Measurements from ENCODE around the gene FAS. TPM values are rescaled to one million over a fixed set of nuclear protein-coding genes. Genes with fewer than 3 reads are reported as not detected.

The FAS gene
- total RNA-seq, 1 experiment from 2014 or later, result 9.3 TPM

DNA sequence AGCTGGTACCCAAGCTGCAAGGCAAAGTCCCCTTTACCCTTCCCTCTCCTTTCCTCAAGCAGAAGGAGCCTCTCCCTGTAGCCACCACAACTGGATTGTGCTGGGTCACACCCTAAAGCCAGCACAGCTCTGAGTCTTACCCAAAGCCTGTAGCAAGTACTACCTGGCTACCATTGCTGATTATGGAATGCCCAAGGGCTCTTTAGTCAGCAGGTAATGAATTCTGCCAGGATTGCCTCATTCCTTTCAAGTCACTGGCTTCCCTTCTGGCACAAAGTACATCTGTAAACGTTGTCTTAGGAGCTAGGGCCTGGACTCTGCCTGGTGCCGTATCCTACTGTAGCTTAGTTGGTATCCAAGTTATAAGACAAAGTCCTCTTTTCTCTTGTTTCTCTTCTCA is 52.0 kb downstream of the FAS start (continued):
- no peak for TF ChIP-seq YY1 (IDR thresholded peaks at IDR 0.05; ENCODE audit: extremely low read depth, insufficient replicate concordance, low read depth, low read length)
- TF ChIP-seq, protein P1, sequence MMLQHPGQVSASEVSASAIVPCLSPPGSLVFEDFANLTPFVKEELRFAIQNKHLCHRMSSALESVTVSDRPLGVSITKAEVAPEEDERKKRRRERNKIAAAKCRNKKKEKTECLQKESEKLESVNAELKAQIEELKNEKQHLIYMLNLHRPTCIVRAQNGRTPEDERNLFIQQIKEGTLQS (IDR thresholded peaks at IDR 0.05), result no peak
- TF ChIP-seq ZFX (IDR thresholded peaks at IDR 0.05), result no peak
- no peak for TF ChIP-seq JUND (IDR thresholded peaks at IDR 0.05)
- TF ChIP-seq SRF (IDR thresholded peaks at IDR 0.05; ENCODE audit: low read depth), result no peak
- no peak for TF ChIP-seq ELF1 (IDR thresholded peaks at IDR 0.05; ENCODE audit: borderline replicate concordance, low read depth)
- TF ChIP-seq SIN3A (IDR thresholded peaks at IDR 0.05; ENCODE audit: low read depth), result no peak
- TF ChIP-seq POLR2A (IDR thresholded peaks at IDR 0.05; ENCODE audit: borderline replicate concordance, extremely low read depth, insufficient read depth, insufficient read length), result no peak
- TF ChIP-seq EZH2phosphoT487 (IDR thresholded peaks at IDR 0.05; ENCODE audit: borderline replicate concordance), result no peak
- TF ChIP-seq, protein P2, sequence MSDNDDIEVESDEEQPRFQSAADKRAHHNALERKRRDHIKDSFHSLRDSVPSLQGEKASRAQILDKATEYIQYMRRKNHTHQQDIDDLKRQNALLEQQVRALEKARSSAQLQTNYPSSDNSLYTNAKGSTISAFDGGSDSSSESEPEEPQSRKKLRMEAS (IDR thresholded peaks at IDR 0.05), result no peak

DNA sequence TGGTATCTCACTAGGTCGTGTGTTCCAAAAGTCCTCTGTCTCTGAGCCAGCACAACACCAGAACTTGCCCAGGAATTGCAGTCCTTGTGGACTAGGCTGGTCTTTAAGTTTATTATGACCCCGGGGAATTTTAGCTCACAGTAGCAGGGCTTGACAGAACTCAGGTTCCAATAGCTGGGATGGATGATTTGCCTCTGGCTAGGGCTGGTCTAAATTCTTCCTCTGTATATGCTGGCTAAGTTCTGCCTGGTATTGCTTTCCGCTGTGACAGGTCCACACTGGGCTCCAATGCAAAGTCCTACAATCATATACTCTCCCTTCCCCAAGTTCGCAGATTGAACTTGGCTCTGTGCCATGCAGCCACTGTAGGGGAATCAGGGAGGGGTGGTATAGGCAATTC is 52.5 kb downstream of the FAS start:
- no peak overlapping the region for H3K9ac ChIP-seq (ENCODE audit: low read length)
- no peaks in the 10 kb centered on the region for H3K4me1 ChIP-seq (ENCODE audit: control insufficient read depth in 1 of 2, insufficient read depth in 2 of 2, low read length in 2 of 2)
- ATAC-seq (no peak), DNase-seq (ENCODE audit: low read depth, low spot score) (no peak)
- intact Hi-C loops (cut with micrococcal nuclease), result no loop called here
- ChIA-PET RAD21 (ENCODE audit: low non-redundant PET in 1 of 2, low total read pairs in 2 of 2, uncharacterized antibody in 2 of 2, unreplicated experiment in 2 of 2) (no interaction called here), POLR2A (no interaction called here), CTCF (no interaction called here)
- H3K27me3 ChIP-seq (ENCODE audit: insufficient read depth, low read length), result no peaks in the 10 kb centered on the region
- TF ChIP-seq EZH2phosphoT487 (IDR thresholded peaks at IDR 0.05; ENCODE audit: borderline replicate concordance), result no peak
- TF ChIP-seq, protein P2 (IDR thresholded peaks at IDR 0.05), result no peak
- no peak for TF ChIP-seq ZNF274 (IDR thresholded peaks at IDR 0.05; ENCODE audit: low read depth, low read length)
- no peak for TF ChIP-seq ELF1 (IDR thresholded peaks at IDR 0.05; ENCODE audit: borderline replicate concordance, low read depth)
- no peak for TF ChIP-seq POLR2A (IDR thresholded peaks at IDR 0.05; ENCODE audit: borderline replicate concordance, extremely low read depth, insufficient read depth, insufficient read length)
- TF ChIP-seq, protein P1 (IDR thresholded peaks at IDR 0.05), result no peak
- TF ChIP-seq EZH2 (IDR thresholded peaks at IDR 0.05), result no peak
- TF ChIP-seq EGR1 (IDR thresholded peaks at IDR 0.05; ENCODE audit: low read depth), result no peak
- TF ChIP-seq, protein P3, sequence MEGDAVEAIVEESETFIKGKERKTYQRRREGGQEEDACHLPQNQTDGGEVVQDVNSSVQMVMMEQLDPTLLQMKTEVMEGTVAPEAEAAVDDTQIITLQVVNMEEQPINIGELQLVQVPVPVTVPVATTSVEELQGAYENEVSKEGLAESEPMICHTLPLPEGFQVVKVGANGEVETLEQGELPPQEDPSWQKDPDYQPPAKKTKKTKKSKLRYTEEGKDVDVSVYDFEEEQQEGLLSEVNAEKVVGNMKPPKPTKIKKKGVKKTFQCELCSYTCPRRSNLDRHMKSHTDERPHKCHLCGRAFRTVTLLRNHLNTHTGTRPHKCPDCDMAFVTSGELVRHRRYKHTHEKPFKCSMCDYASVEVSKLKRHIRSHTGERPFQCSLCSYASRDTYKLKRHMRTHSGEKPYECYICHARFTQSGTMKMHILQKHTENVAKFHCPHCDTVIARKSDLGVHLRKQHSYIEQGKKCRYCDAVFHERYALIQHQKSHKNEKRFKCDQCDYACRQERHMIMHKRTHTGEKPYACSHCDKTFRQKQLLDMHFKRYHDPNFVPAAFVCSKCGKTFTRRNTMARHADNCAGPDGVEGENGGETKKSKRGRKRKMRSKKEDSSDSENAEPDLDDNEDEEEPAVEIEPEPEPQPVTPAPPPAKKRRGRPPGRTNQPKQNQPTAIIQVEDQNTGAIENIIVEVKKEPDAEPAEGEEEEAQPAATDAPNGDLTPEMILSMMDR (IDR thresholded peaks at IDR 0.05 in 2 of 3, conservative IDR thresholded peaks at IDR 0.05 in 1 of 3; ENCODE audit: borderline replicate concordance in 1 of 3, insufficient read depth in 1 of 3, low read depth in 2 of 3, low read length in 2 of 3), result no peak
- no peak for TF ChIP-seq RAD21 (IDR thresholded peaks at IDR 0.05; ENCODE audit: low read depth)
- no peak for TF ChIP-seq TCF7L2 (IDR thresholded peaks at IDR 0.05; ENCODE audit: borderline replicate concordance, extremely low read depth, insufficient read depth, insufficient read length)
- no peak for TF ChIP-seq CBX3 (IDR thresholded peaks at IDR 0.05; ENCODE audit: low read depth)
- TF ChIP-seq SP1 (IDR thresholded peaks at IDR 0.05; ENCODE audit: low read depth), result no peak
- no peak for TF ChIP-seq SRF (IDR thresholded peaks at IDR 0.05; ENCODE audit: low read depth)
- no peak for TF ChIP-seq SIN3A (IDR thresholded peaks at IDR 0.05; ENCODE audit: low read depth)
- no peak for TF ChIP-seq JUND (IDR thresholded peaks at IDR 0.05)
- no peak overlapping the region for H3K27ac ChIP-seq (ENCODE audit: low read depth, low read length)
- no peak overlapping the region for H2AFZ ChIP-seq (ENCODE audit: low read depth, low read length, poor library complexity, severe bottlenecking)
- no peak overlapping the region for H3K4me3 ChIP-seq (replicated peaks in 1 of 2; ENCODE audit: low read depth in 1 of 2, low read length in 2 of 2)
- H3K9me2 ChIP-seq (ENCODE audit: insufficient read depth), result no peaks in the 10 kb centered on the region
- no peaks in the 10 kb centered on the region for H3K79me2 ChIP-seq (ENCODE audit: insufficient read depth, low read length)
- no peaks in the 10 kb centered on the region for H3K36me3 ChIP-seq (ENCODE audit: control insufficient read depth in 1 of 2, insufficient read depth in 2 of 2, low read length in 2 of 2)
- H4K20me1 ChIP-seq (ENCODE audit: insufficient read depth), result no peaks in the 10 kb centered on the region
- H3K4me2 ChIP-seq (ENCODE audit: low read length), result no peak overlapping the region
- no peaks in the 10 kb centered on the region for H3K9me3 ChIP-seq (ENCODE audit: control insufficient read depth in 1 of 2, insufficient read depth in 1 of 2, low read depth in 1 of 2, low read length in 2 of 2)
- BruUV-seq (replicated peaks), result no TSS peak

Data from HCT116 (cell line).